Adrenal gland (tissue), 5 donors: ENCODE results near the gene STAU1.

Experiments used
- CTCF ChIP-seq, 6 experiments: fragments of 450-650 bp in 4 of 6; fragments of 200-600 bp in 2 of 6; sonication (generic) in 1 of 6; IDR thresholded peaks; 1 replicate in 5 of 6; 2 replicates in 1 of 6; pipeline versions ENCODE4 v1.5.1 to v1.8.0; 2016 to 2021; ENCODE audit warnings: antibody characterized with exemption in 6 of 6, mild to moderate bottlenecking in 2 of 6, moderate library complexity in 1 of 6
- POLR2A ChIP-seq, 2 donors: fragments of 450-650 bp; IDR thresholded peaks; one replicate each; pipeline ENCODE4 v1.6.1; 2017; ENCODE audit warnings: antibody characterized with exemption in 2 of 2, mild to moderate bottlenecking in 2 of 2, moderate library complexity in 1 of 2
- donor health status: DM: no; HTN: no; CAD: no.

DNA sequence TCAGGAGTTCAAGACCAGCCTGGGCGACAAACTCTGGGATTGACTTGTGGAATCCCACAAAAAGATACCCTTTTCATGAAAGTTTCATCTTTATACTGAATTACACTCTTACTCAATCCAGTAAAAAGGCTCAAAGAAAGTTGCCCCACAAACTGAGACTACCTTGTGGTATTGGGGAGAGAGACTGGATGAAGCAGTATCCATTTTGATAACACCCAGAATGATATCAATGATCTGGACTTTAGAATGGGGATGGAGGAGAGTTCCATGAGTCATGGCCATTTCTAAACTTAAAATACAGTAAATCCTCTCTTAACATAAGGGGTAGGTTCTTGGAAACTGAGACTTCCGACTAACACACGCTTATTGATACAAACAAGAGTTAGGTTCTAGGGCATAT is 4.7 kb downstream of the STAU1 start:
- TF ChIP-seq CTCF (IDR thresholded peaks at IDR 0.05): no peak
- no peak for TF ChIP-seq POLR2A (IDR thresholded peaks at IDR 0.05)
